MCF 10A (cell line): Measurements from ENCODE around the gene IL25. TPM values are rescaled to one million over a fixed set of nuclear protein-coding genes. Genes with fewer than 3 reads are reported as not detected.

Source experiments
- BruUV-seq: library from RNA; stranded (reverse); fragments of 400-500 nt; replicated peaks from 2 replicates; lab custom pipeline; 2021; lab: Mats Ljungman, UMichigan
- CTCF ChIA-PET: fragments of 300-600 bp; sonication (Branson Sonifier 250); formaldehyde crosslinking; extraction: SDS; loops from one replicate; lab custom pipeline; 2021; ENCODE audit warnings: antibody characterized with exemption, inconsistent platforms; lab: Yijun Ruan, JAX
- POLR2A ChIA-PET: fragments of 300-600, 350-650 bp; sonication (Branson Sonifier 250); formaldehyde crosslinking; extraction: SDS; loops from one replicate; lab custom pipeline; 2020; ENCODE audit warnings: antibody characterized with exemption, inconsistent platforms; lab: Yijun Ruan, JAX
- DNase-seq: peaks from one replicate; pipeline ENCODE4 v3.0.0-alpha.2; 2018; ENCODE audit not compliant: unreplicated experiment
- H3K27ac Mint-ChIP-seq: one replicate; pipeline ENCODE4 v1.8.0; 2022; ENCODE audit warnings: mild to moderate bottlenecking, low read depth, mixed read lengths; ENCODE audit not compliant: unreplicated experiment
- H3K27me3 Mint-ChIP-seq: one replicate; pipeline ENCODE4 v1.8.0; 2022; ENCODE audit warnings: mixed read lengths; ENCODE audit not compliant: insufficient read depth, unreplicated experiment
- H3K36me3 Mint-ChIP-seq: one replicate; pipeline ENCODE4 v1.8.0; 2022; ENCODE audit warnings: mild to moderate bottlenecking, moderate library complexity, mixed read lengths; ENCODE audit not compliant: insufficient read depth, unreplicated experiment
- H3K4me1 Mint-ChIP-seq: one replicate; pipeline ENCODE4 v1.8.0; 2022; ENCODE audit warnings: mixed read lengths; ENCODE audit not compliant: insufficient read depth, unreplicated experiment
- H3K4me3 Mint-ChIP-seq: one replicate; pipeline ENCODE4 v1.8.0; 2022; ENCODE audit warnings: mild to moderate bottlenecking, moderate library complexity, mixed read lengths; ENCODE audit not compliant: unreplicated experiment
- H3K9me3 Mint-ChIP-seq: one replicate; pipeline ENCODE4 v1.8.0; 2022; ENCODE audit warnings: mixed read lengths; ENCODE audit not compliant: unreplicated experiment
- intact Hi-C: fragments of 100-400 bp; cut with micrococcal nuclease; formaldehyde crosslinking; loops from 2 replicates; pipeline ENCODE4 v1.14.1; 2022
- total RNA-seq: library from RNA; stranded (reverse); gene quantifications from 2 replicates; pipeline ENCODE4 v1.2.3, GENCODE V29; 2022
- TF ChIP-seq, protein P1 (sequence below): fragments of 200-600 bp; IDR thresholded peaks from one replicate; pipeline ENCODE4 v1.8.0; 2022; ENCODE audit warnings: antibody characterized with exemption, mild to moderate bottlenecking; ENCODE audit not compliant: unreplicated experiment

Gene IL25
- total RNA-seq, 1 experiment from 2014 or later: not detected

DNA sequence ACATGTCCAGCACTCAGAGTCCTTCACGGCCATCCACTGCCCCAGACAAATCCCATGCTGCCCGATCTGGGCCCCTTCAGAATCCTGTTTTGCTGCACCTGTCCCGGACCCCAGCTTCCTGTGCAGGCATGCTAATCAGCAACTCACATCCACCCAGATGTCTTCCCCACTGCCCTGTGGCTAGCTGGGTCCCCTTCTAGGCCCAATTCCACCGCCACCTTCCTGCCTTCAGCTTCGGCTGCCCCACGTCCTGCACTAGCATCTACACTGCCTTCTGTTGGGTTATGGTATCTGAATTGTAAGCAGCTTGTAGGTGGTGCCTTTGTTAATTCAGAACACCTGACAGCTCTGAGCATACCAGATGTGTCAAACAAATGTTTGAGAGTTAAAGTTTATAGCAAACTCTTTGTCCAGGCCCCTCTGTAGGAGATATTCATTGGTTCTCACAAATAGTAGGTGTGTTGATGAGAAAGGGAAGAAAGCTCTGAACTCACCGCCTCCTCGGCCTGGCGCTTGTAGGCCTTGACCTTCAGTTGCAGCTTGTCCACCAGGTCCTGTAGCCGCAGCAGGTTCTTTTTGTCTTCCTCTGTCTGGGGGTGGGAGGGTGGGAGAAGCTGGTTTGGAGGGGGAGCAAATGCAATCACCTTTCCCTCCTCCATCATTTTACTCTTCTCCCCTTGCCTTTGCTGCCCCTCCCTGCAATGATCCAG is 10.3 kb downstream of the IL25 start:
- BruUV-seq: no TSS peak
- Mint-ChIP-seq H3K4me3 (no peak overlapping the region), H3K9me3 (no peaks in the 10 kb centered on the region), H3K36me3 (no peaks in the 10 kb centered on the region), H3K4me1 (no peaks in the 10 kb centered on the region), H3K27ac (no peak overlapping the region), H3K27me3 (peaks cover 85% of the 10 kb centered on the region)
- no peak for DNase-seq
- CTCF ChIA-PET: interaction anchor here (0.6 to 5.4 kb wide), 4 partner anchors 11 to 97 kb away, joined by 3 to 62 read pairs (median 3); no protein-coding TSS in a partner anchor
- POLR2A ChIA-PET: interaction anchor here (1.2 kb wide), 1 partner anchor 56 kb away, joined by 3 read pairs; no protein-coding TSS in a partner anchor
- TF ChIP-seq, protein P1, sequence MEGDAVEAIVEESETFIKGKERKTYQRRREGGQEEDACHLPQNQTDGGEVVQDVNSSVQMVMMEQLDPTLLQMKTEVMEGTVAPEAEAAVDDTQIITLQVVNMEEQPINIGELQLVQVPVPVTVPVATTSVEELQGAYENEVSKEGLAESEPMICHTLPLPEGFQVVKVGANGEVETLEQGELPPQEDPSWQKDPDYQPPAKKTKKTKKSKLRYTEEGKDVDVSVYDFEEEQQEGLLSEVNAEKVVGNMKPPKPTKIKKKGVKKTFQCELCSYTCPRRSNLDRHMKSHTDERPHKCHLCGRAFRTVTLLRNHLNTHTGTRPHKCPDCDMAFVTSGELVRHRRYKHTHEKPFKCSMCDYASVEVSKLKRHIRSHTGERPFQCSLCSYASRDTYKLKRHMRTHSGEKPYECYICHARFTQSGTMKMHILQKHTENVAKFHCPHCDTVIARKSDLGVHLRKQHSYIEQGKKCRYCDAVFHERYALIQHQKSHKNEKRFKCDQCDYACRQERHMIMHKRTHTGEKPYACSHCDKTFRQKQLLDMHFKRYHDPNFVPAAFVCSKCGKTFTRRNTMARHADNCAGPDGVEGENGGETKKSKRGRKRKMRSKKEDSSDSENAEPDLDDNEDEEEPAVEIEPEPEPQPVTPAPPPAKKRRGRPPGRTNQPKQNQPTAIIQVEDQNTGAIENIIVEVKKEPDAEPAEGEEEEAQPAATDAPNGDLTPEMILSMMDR: no peak
- intact Hi-C loops: loop anchor here (5.0 kb wide), 1 partner anchor 266 kb away; the partner anchor contains the start of gene CEBPE

GRCh38 chr14:23384364-23385080 is 11.9 kb downstream of the IL25 start:
- CTCF ChIA-PET: interaction anchor here (0.6 to 0.8 kb wide), 2 partner anchors 12 to 21 kb away, joined by 3 read pairs; partner anchors contain the start of gene IL25
- TF ChIP-seq, protein P1: no peak
- Mint-ChIP-seq H3K4me3 (no peak overlapping the region), H3K27ac (no peak overlapping the region), H3K27me3 (peaks cover 90% of the 10 kb centered on the region), H3K4me1 (no peaks in the 10 kb centered on the region), H3K36me3 (no peaks in the 10 kb centered on the region), H3K9me3 (no peaks in the 10 kb centered on the region)
- intact Hi-C loops: loop anchor here (5.0 kb wide), 1 partner anchor 267 kb away; the partner anchor contains the start of gene CEBPE
- no TSS peak for BruUV-seq
- POLR2A ChIA-PET: no interaction called here
- no peak for DNase-seq

GRCh38 chr14:23385244-23385641 is 12.6 kb downstream of the IL25 start:
- TF ChIP-seq, protein P1: no peak
- intact Hi-C loops: no loop called here
- H3K27ac Mint-ChIP-seq: no peak overlapping the region
- no peak for DNase-seq
- peaks cover 91% of the 10 kb centered on the region for H3K27me3 Mint-ChIP-seq
- no peaks in the 10 kb centered on the region for H3K4me1 Mint-ChIP-seq
- no TSS peak for BruUV-seq
- no peaks in the 10 kb centered on the region for H3K36me3 Mint-ChIP-seq
- POLR2A ChIA-PET: no interaction called here
- CTCF ChIA-PET: interaction anchor here (0.8 to 2.1 kb wide), 3 partner anchors 9 to 121 kb away, joined by 3 to 6 read pairs (median 4); partner anchors contain the start of genes CMTM5 and IL25
- no peak overlapping the region for H3K4me3 Mint-ChIP-seq
- no peaks in the 10 kb centered on the region for H3K9me3 Mint-ChIP-seq
